Transverse colon (tissue), 4 donors: Measurements from ENCODE around the gene MAP3K14. TPM values are rescaled to one million over a fixed set of nuclear protein-coding genes. Genes with fewer than 3 reads are reported as not detected.
A peak's percentile ranks its signal among the peaks of the same experiment; 100 is the strongest.

Source experiments
- DNase-seq: peaks from one replicate; pipeline ENCODE4 v3.0.0-alpha.2; 2019
- H3K27ac ChIP-seq, 4 donors: fragments of 200-600 bp; sonication (generic); 2 replicates each; pipeline ENCODE4 v1.5.1; 2016 to 2018; ENCODE audit warnings: inconsistent platforms in 4 of 4
- H3K27me3 ChIP-seq: fragments of 200-600 bp; sonication (generic); 2 replicates; pipeline ENCODE4 v1.5.1; 2017; ENCODE audit warnings: inconsistent platforms
- H3K36me3 ChIP-seq, 4 donors: fragments of 200-600 bp; sonication (generic); 2 replicates each; pipeline ENCODE4 v1.5.1; 2017 to 2019; ENCODE audit warnings: inconsistent platforms in 4 of 4
- H3K4me1 ChIP-seq, 4 donors: fragments of 200-600 bp; sonication (generic); 2 replicates each; pipeline ENCODE4 v1.5.1; 2017 to 2020; ENCODE audit warnings: inconsistent platforms in 4 of 4
- H3K4me3 ChIP-seq, 4 donors: fragments of 200-600 bp; sonication (generic); 1 replicate in 1 of 4; 2 replicates in 3 of 4; pipeline versions ENCODE4 v1.5.1 to v1.6.1; 2017 to 2019; ENCODE audit warnings: inconsistent platforms in 4 of 4
- H3K9me3 ChIP-seq, 2 donors: fragments of 200-600 bp; sonication (generic); 2 replicates each; pipeline ENCODE4 v1.5.1; 2017 to 2019; ENCODE audit warnings: inconsistent platforms in 2 of 2
- EP300 ChIP-seq: sonication (generic); formaldehyde crosslinking; IDR thresholded peaks from one replicate; pipeline ENCODE4 v1.6.1; 2017; ENCODE audit warnings: antibody characterized with exemption, low read depth
- POLR2A ChIP-seq: fragments of 450-650 bp; IDR thresholded peaks from one replicate; pipeline ENCODE4 v1.6.1; 2016; ENCODE audit warnings: antibody characterized with exemption, mild to moderate bottlenecking, moderate library complexity
- POLR2AphosphoS5 ChIP-seq, 3 donors: sonication (generic); formaldehyde crosslinking; IDR thresholded peaks; one replicate each; pipeline ENCODE4 v1.6.1; 2016; ENCODE audit warnings: antibody characterized with exemption in 3 of 3
- WGBS, 2 donors: methylation state at CpG; one replicate each; pipeline ENCODE4 v1.1.5; 2018; ENCODE audit warnings: low coverage in 1 of 2; 5-methylcytosine and 5-hydroxymethylcytosine counted together
- in situ Hi-C, 4 donors: fragments of 200-750 bp; cut with MboI; loops; one replicate each; pipeline versions ENCODE4 v1.15.0 to v1.15.1; 2017; ENCODE audit warnings: low sequenced_read_pairs in 3 of 4, low pct_ligation_motif_present in 1 of 4, low pct_unique_long_range_greater_than_20kb in 1 of 4
- intact Hi-C: fragments of 100-400 bp; cut with DNase I; formaldehyde crosslinking; loops from one replicate; pipeline ENCODE4 v1.15.1; 2023; ENCODE audit warnings: low total_unique reads
- total RNA-seq, 4 donors: library from RNA; depleted of rRNA; stranded (reverse); fragments of >200 nt; gene quantifications; one replicate each; pipeline ENCODE4 v1.1.0, GENCODE V29; 2016
- TF ChIP-seq, protein P1 (sequence below), 5 experiments: fragments of 200-600 bp in 3 of 5; fragments of 450-650 bp in 2 of 5; sonication (generic) in 3 of 5; IDR thresholded peaks; 1 replicate in 2 of 5; 2 replicates in 3 of 5; pipeline ENCODE4 v1.5.1; 2016 to 2017; ENCODE audit warnings: antibody characterized with exemption in 5 of 5, inconsistent platforms in 3 of 5, mild to moderate bottlenecking in 2 of 5, moderate library complexity in 1 of 5

Gene MAP3K14
- total RNA-seq, 4 donors from 2014 or later = 13.0 to 33.7 (median 18.7) TPM

DNA sequence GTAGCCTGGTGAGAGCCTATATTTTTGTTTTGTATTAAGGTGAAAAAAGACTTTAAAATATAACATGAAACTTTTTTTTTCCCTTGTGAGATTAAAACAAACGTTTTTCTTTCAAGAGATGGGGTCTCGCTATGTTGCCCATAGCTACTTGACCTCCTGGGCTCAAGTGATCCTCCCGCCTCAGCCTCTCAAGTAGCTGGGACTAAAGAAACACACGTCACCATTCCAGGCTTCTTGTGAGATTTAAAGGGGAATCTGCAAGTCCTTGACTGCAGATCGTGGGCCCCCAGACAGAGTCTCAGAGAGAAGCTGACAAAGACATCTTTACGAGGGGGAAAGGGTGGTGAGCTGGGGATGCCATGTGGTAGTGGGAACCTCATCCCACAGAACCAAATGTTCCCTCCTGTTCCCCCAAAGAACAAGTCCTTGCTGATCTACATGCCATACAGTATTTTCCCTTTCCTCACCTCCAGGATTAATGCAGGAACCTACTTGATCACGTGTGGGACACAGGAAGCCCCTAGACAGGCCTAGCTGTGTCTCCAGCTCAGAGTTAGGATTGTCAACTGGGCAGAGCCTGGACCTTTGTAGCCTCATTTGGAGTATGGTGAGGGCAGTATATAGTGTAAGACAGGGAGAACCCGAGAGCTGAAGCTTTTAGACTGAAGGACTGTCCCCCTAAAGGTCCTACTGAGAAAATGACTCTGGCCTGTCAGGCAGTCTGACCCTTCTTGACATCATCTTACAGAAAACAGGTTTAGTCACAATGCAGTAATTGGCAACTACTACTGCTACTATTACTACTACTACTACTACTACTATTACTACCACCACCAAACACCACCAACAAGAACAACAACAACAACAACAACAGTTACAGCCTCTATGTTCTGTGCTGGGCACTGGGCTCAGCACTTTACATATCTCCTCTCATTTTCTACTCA, 4.1 kb downstream of the MAP3K14 start:
- intact Hi-C loops = no loop called here
- Histone ChIP-seq H3K4me3 (peak overlapping the region in 1 of 4 donors; percentile 36), H3K4me1 (peaks cover 64 to 88% (median 84%) of the 10 kb centered on the region in 4 donors), H3K27me3 (no peaks in the 10 kb centered on the region), H3K27ac (peak overlapping the region; percentile 99 to 100 (median 100)), H3K9me3 (no peaks in the 10 kb centered on the region), H3K36me3 (no peaks in the 10 kb centered on the region)
- no peak for TF ChIP-seq EP300
- DNase-seq = no peak
- WGBS, 2 donors = 17 to 18% methylated on average over 6 to 8 of the region's 8 CpGs
- in situ Hi-C loops = no loop called here

DNA sequence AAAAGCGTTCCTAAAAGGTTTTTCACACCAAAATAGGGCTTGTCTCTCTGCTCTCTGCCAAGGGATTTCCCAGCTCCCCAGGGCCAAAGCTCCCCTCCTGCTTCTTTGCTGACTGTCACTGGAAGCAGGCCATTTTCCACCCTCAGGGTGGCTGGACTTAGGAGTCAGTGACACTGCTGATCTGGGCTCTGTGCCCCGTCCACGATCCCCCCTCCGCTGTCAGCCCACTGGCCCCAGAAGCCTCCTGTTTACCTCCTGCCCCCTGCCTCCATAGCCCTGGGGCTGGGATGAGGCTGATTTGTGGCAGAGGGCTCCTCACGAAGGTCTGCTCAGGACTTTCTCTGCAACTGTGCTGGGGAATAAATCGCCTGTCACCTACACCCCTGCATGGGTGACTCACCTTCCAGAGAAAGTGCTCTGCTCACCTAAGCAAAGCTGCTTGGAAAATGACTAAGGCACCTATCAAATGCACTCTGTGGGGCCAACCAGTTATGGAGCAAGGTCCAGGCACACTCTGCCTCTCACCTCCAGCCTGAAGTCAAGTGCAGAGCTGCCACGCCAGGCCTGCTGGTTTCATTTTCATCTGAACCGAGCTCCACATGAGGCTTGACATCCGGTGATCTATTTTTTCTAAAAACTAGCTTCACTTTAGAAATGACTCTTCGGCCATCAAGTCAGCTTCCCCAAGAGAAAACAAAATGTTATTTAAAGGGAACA, 4.9 kb downstream of the MAP3K14 start:
- no peaks in the 10 kb centered on the region for H3K36me3 ChIP-seq
- peak overlapping the region in 2 of 4 donors; percentile 13 to 36 for H3K4me3 ChIP-seq
- WGBS, 2 donors = 0 to 3% methylated on average over 2 to 10 of the region's 10 CpGs
- TF ChIP-seq, protein P1, sequence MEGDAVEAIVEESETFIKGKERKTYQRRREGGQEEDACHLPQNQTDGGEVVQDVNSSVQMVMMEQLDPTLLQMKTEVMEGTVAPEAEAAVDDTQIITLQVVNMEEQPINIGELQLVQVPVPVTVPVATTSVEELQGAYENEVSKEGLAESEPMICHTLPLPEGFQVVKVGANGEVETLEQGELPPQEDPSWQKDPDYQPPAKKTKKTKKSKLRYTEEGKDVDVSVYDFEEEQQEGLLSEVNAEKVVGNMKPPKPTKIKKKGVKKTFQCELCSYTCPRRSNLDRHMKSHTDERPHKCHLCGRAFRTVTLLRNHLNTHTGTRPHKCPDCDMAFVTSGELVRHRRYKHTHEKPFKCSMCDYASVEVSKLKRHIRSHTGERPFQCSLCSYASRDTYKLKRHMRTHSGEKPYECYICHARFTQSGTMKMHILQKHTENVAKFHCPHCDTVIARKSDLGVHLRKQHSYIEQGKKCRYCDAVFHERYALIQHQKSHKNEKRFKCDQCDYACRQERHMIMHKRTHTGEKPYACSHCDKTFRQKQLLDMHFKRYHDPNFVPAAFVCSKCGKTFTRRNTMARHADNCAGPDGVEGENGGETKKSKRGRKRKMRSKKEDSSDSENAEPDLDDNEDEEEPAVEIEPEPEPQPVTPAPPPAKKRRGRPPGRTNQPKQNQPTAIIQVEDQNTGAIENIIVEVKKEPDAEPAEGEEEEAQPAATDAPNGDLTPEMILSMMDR (IDR thresholded peaks at IDR 0.05) = no peak
- TF ChIP-seq POLR2A = peak; percentile 80
- peak; percentile 61 to 88 (median 71) for TF ChIP-seq POLR2AphosphoS5 (IDR thresholded peaks at IDR 0.05)
- peak; percentile 89 for DNase-seq
- peak overlapping the region; percentile 99 to 100 (median 100) for H3K27ac ChIP-seq
- H3K9me3 ChIP-seq = no peaks in the 10 kb centered on the region
- in situ Hi-C loops (no loop called here), intact Hi-C loops (no loop called here)
- peaks cover 73 to 92% (median 89%) of the 10 kb centered on the region in 4 donors for H3K4me1 ChIP-seq
- H3K27me3 ChIP-seq = no peaks in the 10 kb centered on the region

DNA sequence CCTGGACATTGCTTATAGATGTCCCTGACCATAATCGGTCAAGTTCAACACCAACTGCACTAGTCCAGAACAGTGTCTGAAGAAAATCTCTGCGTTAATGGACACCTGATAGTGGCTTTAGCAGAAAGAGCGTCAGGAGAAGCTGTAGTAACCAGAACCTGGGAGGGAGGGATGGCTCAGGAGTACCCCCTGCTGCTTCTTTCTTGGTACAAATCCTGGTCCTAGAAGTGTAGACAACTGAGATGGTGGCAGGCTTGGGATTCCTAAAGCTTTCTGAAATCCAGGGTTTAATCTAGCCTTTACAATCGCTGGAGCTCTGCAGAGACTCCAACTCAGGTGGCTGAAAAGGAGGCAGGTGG, 5.4 kb downstream of the MAP3K14 start:
- in situ Hi-C loops = no loop called here
- TF ChIP-seq, protein P1 (IDR thresholded peaks at IDR 0.05) = no peak
- TF ChIP-seq EP300 (no peak), POLR2AphosphoS5 (IDR thresholded peaks at IDR 0.05) (no peak)

DNA sequence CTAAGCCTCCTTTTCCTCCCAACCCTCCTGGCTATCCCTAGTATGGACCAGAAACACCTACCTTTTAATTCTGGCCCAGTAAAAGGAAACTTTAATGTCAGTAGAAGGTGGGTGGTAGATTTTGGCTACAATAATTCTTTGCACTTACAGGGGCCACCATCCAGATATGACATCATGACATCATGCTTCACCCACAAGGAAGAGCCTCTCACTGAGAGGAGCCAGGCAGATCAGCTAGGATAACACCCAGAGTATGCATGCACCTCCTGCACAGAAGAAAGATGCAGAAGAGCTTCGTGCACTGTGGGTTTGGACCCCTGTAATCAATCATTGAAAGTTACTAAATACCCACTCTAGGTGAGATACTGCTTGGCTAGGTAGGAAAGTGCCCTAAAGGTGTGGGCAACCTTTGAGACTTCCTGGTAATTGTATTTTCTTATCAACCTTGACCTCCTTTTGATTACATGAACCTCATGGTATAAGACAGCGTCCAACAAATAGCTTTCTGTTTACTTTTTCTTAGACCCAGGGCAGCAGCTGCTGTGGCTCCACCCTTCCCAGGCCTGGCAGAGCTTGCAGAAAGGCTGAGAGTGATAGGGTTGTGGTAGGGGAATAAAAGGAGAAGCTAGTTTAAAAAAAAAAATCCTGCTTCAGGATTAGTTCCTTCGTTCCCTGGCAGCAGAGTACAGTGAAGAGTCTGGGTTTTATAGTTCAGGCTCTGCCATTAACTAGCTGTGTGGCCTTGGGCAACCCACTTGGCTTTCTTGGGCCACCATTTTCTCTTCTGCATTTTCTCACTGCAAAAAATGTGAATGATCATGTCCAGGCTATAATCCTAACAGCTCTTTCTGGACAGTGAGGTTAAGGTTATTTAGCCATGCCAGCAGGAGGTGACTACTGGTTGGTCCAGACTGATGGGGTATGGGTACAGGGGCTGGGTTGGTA, 6.2 kb downstream of the MAP3K14 start:
- Histone ChIP-seq H3K4me1 (peaks cover 85 to 99% (median 98%) of the 10 kb centered on the region in 4 donors), H3K36me3 (no peaks in the 10 kb centered on the region), H3K9me3 (no peaks in the 10 kb centered on the region), H3K27me3 (no peaks in the 10 kb centered on the region), H3K4me3 (no peak overlapping the region), H3K27ac (peak overlapping the region; percentile 99 to 100 (median 100))
- in situ Hi-C loops = no loop called here
- intact Hi-C loops = no loop called here
- 6 to 14% methylated on average over 1 to 3 of the region's 3 CpGs for WGBS, 2 donors
- DNase-seq = peak; percentile 84
- TF ChIP-seq POLR2AphosphoS5 (IDR thresholded peaks at IDR 0.05) (peak in 2 of 3 donors; percentile 69 to 80), POLR2A (peak; percentile 57), EP300 (peak; percentile 28)
- TF ChIP-seq, protein P1 (IDR thresholded peaks at IDR 0.05) = no peak

More for the DNA sequence above, 5.4 kb downstream of the MAP3K14 start:
- Histone ChIP-seq H3K27ac (peak overlapping the region; percentile 99 to 100 (median 100)), H3K4me3 (peak overlapping the region in 2 of 4 donors; percentile 13 to 36), H3K9me3 (no peaks in the 10 kb centered on the region), H3K36me3 (no peaks in the 10 kb centered on the region), H3K27me3 (no peaks in the 10 kb centered on the region), H3K4me1 (peaks cover 78 to 98% (median 93%) of the 10 kb centered on the region in 4 donors)
- 65% methylated on average over 4 of the region's 4 CpGs; no CpG with 5 or more reads in 1 of the 2 donors for WGBS, 2 donors
- intact Hi-C loops = no loop called here
- no peak for DNase-seq
